ENCODE results near the gene NTSR1. TPM values are rescaled to one million over a fixed set of nuclear protein-coding genes. Genes with fewer than 3 reads are reported as not detected.

Gene NTSR1
- total and polyA plus RNA-seq, 2 donors (not counting 1 experiment from before 2014, with no cell fraction given) = not detected

DNA sequence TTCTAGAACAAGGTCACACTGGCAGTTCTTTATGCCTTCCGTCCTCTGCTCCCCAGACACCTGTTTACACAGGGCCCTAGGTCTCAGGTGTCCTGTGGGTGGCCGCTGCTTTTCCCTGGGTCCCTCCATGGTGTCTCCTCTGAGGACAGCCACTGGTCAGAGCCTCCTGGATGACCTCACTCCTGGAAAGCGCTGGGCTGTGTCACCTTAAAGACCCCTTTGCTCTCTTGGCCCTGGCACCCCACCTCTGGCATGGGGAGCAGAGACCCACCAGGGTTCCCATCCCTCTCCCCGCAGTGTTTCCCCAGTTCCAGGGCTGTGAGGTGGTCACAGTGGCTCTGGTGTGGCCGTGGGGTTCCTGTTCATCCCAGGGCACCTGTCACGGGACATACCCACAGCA, 33.9 kb downstream of the NTSR1 start:
- WGBS (ENCODE audit: insufficient coverage) = 84% methylated on average over 6 of the region's 6 CpGs
- no peaks in the 10 kb centered on the region for H3K79me2 ChIP-seq (ENCODE audit: control insufficient read depth, insufficient read depth, low read length)
- H3K27me3 ChIP-seq (replicated peaks in 1 of 4; ENCODE audit: control extremely low read depth in 1 of 4, control insufficient read depth in 3 of 4, insufficient read depth in 4 of 4, low read length in 3 of 4) = peaks cover 0 to 3% (median 0%) of the 10 kb centered on the region in 4 experiments
- no peak overlapping the region for H3K27ac ChIP-seq (ENCODE audit: low read length in 2 of 2)
- intact Hi-C loops (cut with micrococcal nuclease) = no loop called here
- POLR2A ChIA-PET = no interaction called here
- DNase-seq = no peak
- H3K9me3 Mint-ChIP-seq (ENCODE audit: insufficient read depth) = no peaks in the 10 kb centered on the region
- CTCF ChIA-PET = interaction anchor here (0.5 kb wide), 1 partner anchor 46 kb away, joined by 3 read pairs; no protein-coding TSS in a partner anchor
- no peak overlapping the region for H3K27ac Mint-ChIP-seq
- no peak for ATAC-seq (ENCODE audit: low read depth)
- no peak overlapping the region for H3K4me3 ChIP-seq (ENCODE audit: control extremely low read depth in 1 of 5, extremely low read depth in 1 of 5, insufficient read depth in 1 of 5, low read depth in 2 of 5, low read length in 4 of 5)
- no peak overlapping the region for H2AFZ ChIP-seq (ENCODE audit: insufficient read depth, low read depth, low read length, poor library complexity, severe bottlenecking)
- H3K36me3 ChIP-seq (replicated peaks in 1 of 2; ENCODE audit: control extremely low read depth in 1 of 2, control insufficient read depth in 1 of 2, extremely low read depth in 1 of 2, insufficient read depth in 2 of 2, low read length in 1 of 2) = no peaks in the 10 kb centered on the region
- H3K9me3 ChIP-seq (ENCODE audit: control extremely low read depth in 1 of 3, control insufficient read depth in 2 of 3, insufficient read depth in 1 of 3, low read length in 2 of 3) = peaks cover 0 to 3% (median 0%) of the 10 kb centered on the region in 3 donors
- no peak overlapping the region for H3K4me3 Mint-ChIP-seq
- no peak overlapping the region for H3K4me2 ChIP-seq (replicated peaks; ENCODE audit: low read depth, low read length, poor library complexity, severe bottlenecking)
- TF ChIP-seq, protein P1, sequence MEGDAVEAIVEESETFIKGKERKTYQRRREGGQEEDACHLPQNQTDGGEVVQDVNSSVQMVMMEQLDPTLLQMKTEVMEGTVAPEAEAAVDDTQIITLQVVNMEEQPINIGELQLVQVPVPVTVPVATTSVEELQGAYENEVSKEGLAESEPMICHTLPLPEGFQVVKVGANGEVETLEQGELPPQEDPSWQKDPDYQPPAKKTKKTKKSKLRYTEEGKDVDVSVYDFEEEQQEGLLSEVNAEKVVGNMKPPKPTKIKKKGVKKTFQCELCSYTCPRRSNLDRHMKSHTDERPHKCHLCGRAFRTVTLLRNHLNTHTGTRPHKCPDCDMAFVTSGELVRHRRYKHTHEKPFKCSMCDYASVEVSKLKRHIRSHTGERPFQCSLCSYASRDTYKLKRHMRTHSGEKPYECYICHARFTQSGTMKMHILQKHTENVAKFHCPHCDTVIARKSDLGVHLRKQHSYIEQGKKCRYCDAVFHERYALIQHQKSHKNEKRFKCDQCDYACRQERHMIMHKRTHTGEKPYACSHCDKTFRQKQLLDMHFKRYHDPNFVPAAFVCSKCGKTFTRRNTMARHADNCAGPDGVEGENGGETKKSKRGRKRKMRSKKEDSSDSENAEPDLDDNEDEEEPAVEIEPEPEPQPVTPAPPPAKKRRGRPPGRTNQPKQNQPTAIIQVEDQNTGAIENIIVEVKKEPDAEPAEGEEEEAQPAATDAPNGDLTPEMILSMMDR (IDR thresholded peaks at IDR 0.05) = no peak
- no peak for TF ChIP-seq EZH2 (IDR thresholded peaks at IDR 0.05; ENCODE audit: borderline replicate concordance, insufficient read depth, low read depth, low read length, poor library complexity, severe bottlenecking)
- peaks cover 16 to 28% of the 10 kb centered on the region in 2 donors for H3K4me1 ChIP-seq (ENCODE audit: control insufficient read depth in 2 of 2, insufficient read depth in 2 of 2, low read length in 2 of 2)
- H4K20me1 ChIP-seq (ENCODE audit: control insufficient read depth, insufficient read depth, low read length, poor library complexity, severe bottlenecking) = no peaks in the 10 kb centered on the region
- no peak overlapping the region for H3K9ac ChIP-seq (ENCODE audit: low read length)
- peaks cover 5% of the 10 kb centered on the region for H3K27me3 Mint-ChIP-seq
- H3K4me1 Mint-ChIP-seq = peaks cover 24% of the 10 kb centered on the region

DNA sequence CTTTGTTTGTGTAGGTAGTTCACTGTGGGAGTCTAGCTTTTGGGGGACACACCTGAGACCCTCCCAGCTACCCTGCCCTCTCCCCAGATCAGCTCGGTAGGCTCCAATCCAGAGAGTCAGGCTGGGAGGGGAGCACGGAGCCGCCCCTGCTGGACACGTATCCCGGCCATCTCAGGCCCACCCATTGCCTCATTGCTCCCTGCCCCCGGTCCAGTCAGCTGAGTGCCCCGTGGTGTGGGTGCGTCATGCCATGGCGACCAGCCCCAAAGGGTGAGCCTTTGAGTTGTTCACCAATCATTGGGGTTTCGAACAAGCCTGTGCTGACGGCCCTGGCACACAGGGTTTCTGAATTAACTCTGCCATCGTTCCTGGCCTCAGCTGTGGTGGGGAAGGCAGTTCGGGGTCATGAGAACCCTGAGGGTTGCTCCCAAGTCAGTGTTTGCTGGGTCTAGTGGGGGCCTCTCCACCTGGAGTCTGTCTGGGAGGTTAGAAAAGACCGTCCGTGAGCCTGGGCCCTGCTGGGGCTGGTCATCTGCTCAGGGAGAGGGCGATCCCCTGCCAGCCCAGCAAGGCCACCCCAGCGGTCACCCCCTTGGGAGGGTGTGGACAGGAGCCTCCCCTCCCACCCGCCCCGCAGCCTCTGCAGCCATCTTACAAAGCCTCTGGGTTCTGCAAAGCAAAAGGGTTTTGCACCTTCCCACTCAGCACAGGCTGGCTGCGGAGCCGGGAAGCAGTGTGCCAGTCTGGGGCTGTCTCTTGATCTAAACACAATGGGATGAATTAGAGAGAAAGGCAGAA, 34.5 kb downstream of the NTSR1 start:
- Histone ChIP-seq H2AFZ (ENCODE audit: insufficient read depth, low read depth, low read length, poor library complexity, severe bottlenecking) (no peak overlapping the region), H3K36me3 (replicated peaks in 1 of 2; ENCODE audit: control extremely low read depth in 1 of 2, control insufficient read depth in 1 of 2, extremely low read depth in 1 of 2, insufficient read depth in 2 of 2, low read length in 1 of 2) (no peaks in the 10 kb centered on the region), H3K27ac (ENCODE audit: low read length in 2 of 2) (no peak overlapping the region), H3K79me2 (ENCODE audit: control insufficient read depth, insufficient read depth, low read length) (no peaks in the 10 kb centered on the region), H3K9me3 (ENCODE audit: control extremely low read depth in 1 of 3, control insufficient read depth in 2 of 3, insufficient read depth in 1 of 3, low read length in 2 of 3) (peaks cover 0 to 6% (median 0%) of the 10 kb centered on the region in 3 donors), H3K4me3 (ENCODE audit: control extremely low read depth in 1 of 5, extremely low read depth in 1 of 5, insufficient read depth in 1 of 5, low read depth in 2 of 5, low read length in 4 of 5) (no peak overlapping the region), H3K4me2 (replicated peaks; ENCODE audit: low read depth, low read length, poor library complexity, severe bottlenecking) (no peak overlapping the region), H4K20me1 (ENCODE audit: control insufficient read depth, insufficient read depth, low read length, poor library complexity, severe bottlenecking) (no peaks in the 10 kb centered on the region), H3K9ac (ENCODE audit: low read length) (no peak overlapping the region), H3K27me3 (replicated peaks in 1 of 4; ENCODE audit: control extremely low read depth in 1 of 4, control insufficient read depth in 3 of 4, insufficient read depth in 4 of 4, low read length in 3 of 4) (peaks cover 0 to 3% (median 0%) of the 10 kb centered on the region in 4 experiments), H3K4me1 (ENCODE audit: control insufficient read depth in 2 of 2, insufficient read depth in 2 of 2, low read length in 2 of 2) (peaks cover 16 to 28% of the 10 kb centered on the region in 2 donors)
- POLR2A ChIA-PET = no interaction called here
- WGBS (ENCODE audit: insufficient coverage) = 88% methylated on average over 18 of the region's 21 CpGs
- peaks cover under 1% of the 10 kb centered on the region for H3K9me3 Mint-ChIP-seq (ENCODE audit: insufficient read depth)
- peaks cover 24% of the 10 kb centered on the region for H3K4me1 Mint-ChIP-seq
- CTCF ChIA-PET = interaction anchor here (0.5 kb wide), 1 partner anchor 45 kb away, joined by 3 read pairs; no protein-coding TSS in a partner anchor
- TF ChIP-seq, protein P1 (IDR thresholded peaks at IDR 0.05) = no peak
- TF ChIP-seq EZH2 (IDR thresholded peaks at IDR 0.05; ENCODE audit: borderline replicate concordance, insufficient read depth, low read depth, low read length, poor library complexity, severe bottlenecking) = no peak
- no peak for ATAC-seq (ENCODE audit: low read depth)
- peak overlapping the region; percentile 67 for H3K27ac Mint-ChIP-seq
- intact Hi-C loops (cut with micrococcal nuclease) = no loop called here
- H3K4me3 Mint-ChIP-seq = no peak overlapping the region
- DNase-seq = no peak
- peaks cover 5% of the 10 kb centered on the region for H3K27me3 Mint-ChIP-seq

Measured in B cell (primary cell).